Activated CD4-positive, alpha-beta memory T cell treated with anti-CD3 and anti-CD28 coated beads, Interleukin-2, amount 10 ng/mL, durations not matched to agents 7 days and 5 days (primary cell): Measurements from ENCODE around the gene KRAS. TPM values are rescaled to one million over a fixed set of nuclear protein-coding genes. Genes with fewer than 3 reads are reported as not detected.

Source experiments
- CTCF ChIA-PET: fragments of 350-600 bp; sonication (Branson Sonifier 250); formaldehyde crosslinking; loops from one replicate; lab custom pipeline; 2021; ENCODE audit warnings: antibody characterized with exemption, inconsistent platforms; lab: Charles Lee
- POLR2A ChIA-PET: fragments of 350-600 bp; sonication (Branson Sonifier 250); formaldehyde crosslinking; loops from one replicate; lab custom pipeline; 2021; ENCODE audit warnings: antibody characterized with exemption; lab: Charles Lee
- DNase-seq: peaks from one replicate; pipeline ENCODE4 v3.0.0-alpha.2; 2020
- H3K27ac Mint-ChIP-seq: one replicate; pipeline ENCODE4 v1.8.0; 2021; ENCODE audit warnings: mild to moderate bottlenecking, mixed read lengths
- H3K27me3 Mint-ChIP-seq: one replicate; pipeline ENCODE4 v1.8.0; 2021; ENCODE audit warnings: mixed read lengths
- H3K36me3 Mint-ChIP-seq: one replicate; pipeline ENCODE4 v1.8.0; 2021; ENCODE audit warnings: low read depth, mixed read lengths
- H3K4me1 Mint-ChIP-seq: one replicate; pipeline ENCODE4 v1.8.0; 2021; ENCODE audit warnings: mixed read lengths
- H3K4me3 Mint-ChIP-seq: one replicate; pipeline ENCODE4 v1.8.0; 2021; ENCODE audit warnings: mild to moderate bottlenecking, mixed read lengths
- H3K9me3 Mint-ChIP-seq: one replicate; pipeline ENCODE4 v1.8.0; 2021; ENCODE audit warnings: mixed read lengths
- total RNA-seq, 2 experiments: library from RNA; stranded (reverse); gene quantifications; one replicate each; pipeline ENCODE4 v1.2.3, GENCODE V29; 2021

Gene KRAS
- total RNA-seq, 2 experiments from 2014 or later: 38.5 to 40.5 TPM

DNA sequence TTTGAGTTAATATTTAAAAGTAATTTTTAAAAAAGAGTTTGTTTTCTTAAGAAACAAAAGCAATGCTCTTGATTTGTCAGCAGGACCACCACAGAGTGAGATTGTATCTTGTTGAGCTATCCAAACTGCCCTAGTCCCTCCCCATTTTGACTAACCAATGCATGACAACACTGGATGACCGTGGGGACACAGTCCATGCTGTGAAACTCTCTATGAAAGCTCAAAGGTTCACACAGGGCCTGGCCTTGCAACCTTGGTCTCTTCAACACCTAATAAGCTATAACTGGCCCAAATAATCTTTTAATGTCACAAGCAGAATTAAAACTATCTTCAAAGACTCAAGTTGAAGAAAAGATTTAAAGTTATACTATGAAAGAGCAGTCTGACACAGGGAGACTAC lies 42.2 kb downstream of the KRAS start:
- Mint-ChIP-seq H3K9me3 (no peaks in the 10 kb centered on the region), H3K4me1 (no peaks in the 10 kb centered on the region), H3K36me3 (peaks cover 26% of the 10 kb centered on the region), H3K27ac (no peak overlapping the region), H3K27me3 (no peaks in the 10 kb centered on the region), H3K4me3 (no peak overlapping the region)
- POLR2A ChIA-PET: interaction anchor here (0.7 kb wide), 1 partner anchor 33 kb away, joined by 3 read pairs; no protein-coding TSS in a partner anchor
- CTCF ChIA-PET: no interaction called here
- DNase-seq: no peak

DNA sequence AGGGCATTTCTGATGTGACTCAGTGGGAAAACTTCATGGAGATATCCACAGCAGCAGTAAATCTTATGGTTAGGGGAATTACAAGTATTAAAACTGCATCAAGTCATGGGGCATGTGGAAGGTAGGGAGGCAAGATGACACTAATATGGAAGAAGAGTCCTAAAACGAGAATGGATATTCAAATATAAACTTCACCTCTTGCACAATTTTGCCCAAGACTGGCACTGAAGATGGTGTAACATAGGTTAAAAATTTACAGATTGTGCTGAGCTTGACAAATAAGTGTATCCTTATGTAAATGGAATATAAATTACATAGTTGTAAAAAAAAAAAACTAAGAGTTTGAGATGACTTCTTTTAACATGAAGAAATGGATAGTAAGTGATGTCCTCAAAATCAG lies 42.9 kb downstream of the KRAS start:
- H3K27me3 Mint-ChIP-seq: no peaks in the 10 kb centered on the region
- no peaks in the 10 kb centered on the region for H3K9me3 Mint-ChIP-seq
- no peaks in the 10 kb centered on the region for H3K4me1 Mint-ChIP-seq
- no peak for DNase-seq
- POLR2A ChIA-PET: no interaction called here
- peaks cover 32% of the 10 kb centered on the region for H3K36me3 Mint-ChIP-seq
- no peak overlapping the region for H3K4me3 Mint-ChIP-seq
- no peak overlapping the region for H3K27ac Mint-ChIP-seq
- CTCF ChIA-PET: no interaction called here

DNA sequence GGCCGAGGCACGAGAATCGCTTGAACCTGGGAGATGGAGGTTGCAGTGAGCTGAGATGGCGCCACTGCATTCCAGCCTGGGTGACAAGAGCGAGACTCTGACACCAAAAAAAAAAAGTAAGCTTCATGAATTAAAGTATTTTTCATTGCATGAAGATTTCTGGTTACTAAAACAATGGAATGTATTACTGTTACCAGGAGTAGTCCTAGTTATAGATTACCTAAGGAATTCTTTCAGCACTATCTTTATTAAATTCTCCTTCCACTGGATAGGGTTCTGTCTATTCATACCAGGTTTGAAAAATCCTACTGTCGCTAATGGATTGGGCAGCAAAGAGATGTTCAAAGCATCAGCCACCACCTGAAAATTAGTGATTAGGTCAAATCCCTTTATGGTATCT lies 43.3 kb downstream of the KRAS start:
- CTCF ChIA-PET: no interaction called here

DNA sequence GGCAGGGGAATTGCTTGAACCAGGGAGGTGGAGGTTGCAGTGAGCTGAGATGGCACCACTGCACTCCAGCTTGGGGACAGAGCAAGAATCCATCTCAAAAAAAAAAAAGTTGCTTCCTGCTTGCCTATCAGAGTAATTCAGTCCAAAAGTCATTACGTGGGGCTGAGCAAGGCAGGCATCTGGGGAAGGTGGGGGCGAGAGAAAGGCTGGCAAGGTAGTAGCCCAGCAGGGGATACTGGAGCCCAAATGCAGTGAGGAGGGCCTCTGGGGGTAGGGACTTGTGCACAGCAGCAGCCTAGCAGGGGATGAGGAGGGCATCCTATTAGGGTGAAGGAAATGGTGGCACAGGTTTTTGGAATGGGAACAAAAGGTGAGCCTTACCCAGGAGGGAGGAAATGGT lies 48.6 kb downstream of the KRAS start:
- POLR2A ChIA-PET: no interaction called here
- H3K27me3 Mint-ChIP-seq: no peaks in the 10 kb centered on the region

More for the DNA sequence above, 43.3 kb downstream of the KRAS start:
- POLR2A ChIA-PET: no interaction called here
- no peak overlapping the region for H3K4me3 Mint-ChIP-seq
- no peaks in the 10 kb centered on the region for H3K4me1 Mint-ChIP-seq
- H3K36me3 Mint-ChIP-seq: peaks cover 32% of the 10 kb centered on the region
- H3K27me3 Mint-ChIP-seq: no peaks in the 10 kb centered on the region
- H3K27ac Mint-ChIP-seq: no peak overlapping the region
- H3K9me3 Mint-ChIP-seq: no peaks in the 10 kb centered on the region
- DNase-seq: no peak

DNA sequence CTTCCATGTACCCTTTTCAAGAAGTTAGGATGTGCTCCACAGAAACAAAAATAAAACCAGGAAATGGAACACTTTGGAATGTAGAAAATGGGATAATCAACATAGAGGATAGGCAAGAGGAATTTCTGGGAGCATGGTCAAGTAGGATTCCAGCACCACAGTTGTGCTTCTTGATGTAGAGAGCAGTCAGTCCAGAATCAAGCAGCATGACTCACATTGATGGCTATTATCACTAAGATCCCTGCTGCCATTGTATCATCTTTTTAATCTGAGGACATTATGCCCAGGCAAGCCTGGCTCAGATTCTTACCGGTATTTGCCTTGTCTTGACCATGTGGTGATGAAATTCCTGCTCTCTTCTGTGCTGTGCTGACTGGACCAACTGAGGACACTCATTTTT lies 50.0 kb downstream of the KRAS start:
- no peaks in the 10 kb centered on the region for H3K9me3 Mint-ChIP-seq
- peaks cover 5% of the 10 kb centered on the region for H3K4me1 Mint-ChIP-seq
- peaks cover 32% of the 10 kb centered on the region for H3K36me3 Mint-ChIP-seq
- no peak overlapping the region for H3K4me3 Mint-ChIP-seq
- H3K27me3 Mint-ChIP-seq: no peaks in the 10 kb centered on the region
- no peak overlapping the region for H3K27ac Mint-ChIP-seq
- ChIA-PET CTCF (no interaction called here), POLR2A (no interaction called here)
- DNase-seq: no peak

More for the DNA sequence above, 48.6 kb downstream of the KRAS start:
- H3K36me3 Mint-ChIP-seq: peaks cover 38% of the 10 kb centered on the region
- H3K4me3 Mint-ChIP-seq: no peak overlapping the region
- CTCF ChIA-PET: no interaction called here
- no peak for DNase-seq
- H3K9me3 Mint-ChIP-seq: no peaks in the 10 kb centered on the region
- H3K27ac Mint-ChIP-seq: no peak overlapping the region
- no peaks in the 10 kb centered on the region for H3K4me1 Mint-ChIP-seq

DNA sequence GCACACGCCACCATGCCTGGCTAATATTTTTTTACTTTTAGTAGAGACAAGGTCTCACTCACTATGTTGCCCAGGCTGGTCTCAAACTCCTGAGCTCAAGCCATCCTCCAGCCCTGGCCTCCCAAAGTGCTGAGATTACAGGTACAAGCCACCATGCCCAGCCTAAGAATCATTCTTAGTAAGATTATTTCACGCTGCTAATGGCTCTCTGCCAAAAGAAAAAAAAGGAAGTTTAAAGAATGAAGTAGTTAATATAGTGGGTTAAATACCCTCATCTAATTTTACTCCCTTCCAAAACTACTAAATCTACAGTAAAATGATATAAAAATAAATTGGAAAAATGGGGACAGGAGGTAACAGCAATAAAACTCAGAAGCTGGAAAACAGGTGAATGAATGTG lies 53.1 kb downstream of the KRAS start:
- DNase-seq: no peak
- Mint-ChIP-seq H3K9me3 (no peaks in the 10 kb centered on the region), H3K27me3 (no peaks in the 10 kb centered on the region), H3K4me1 (peaks cover 23% of the 10 kb centered on the region), H3K27ac (no peak overlapping the region), H3K36me3 (peaks cover 26% of the 10 kb centered on the region), H3K4me3 (no peak overlapping the region)
- ChIA-PET CTCF (interaction anchor here (1.1 to 1.6 kb wide), 3 partner anchors 11 to 36 kb away, joined by 3 to 4 read pairs (median 3); no protein-coding TSS in a partner anchor), POLR2A (no interaction called here)

DNA sequence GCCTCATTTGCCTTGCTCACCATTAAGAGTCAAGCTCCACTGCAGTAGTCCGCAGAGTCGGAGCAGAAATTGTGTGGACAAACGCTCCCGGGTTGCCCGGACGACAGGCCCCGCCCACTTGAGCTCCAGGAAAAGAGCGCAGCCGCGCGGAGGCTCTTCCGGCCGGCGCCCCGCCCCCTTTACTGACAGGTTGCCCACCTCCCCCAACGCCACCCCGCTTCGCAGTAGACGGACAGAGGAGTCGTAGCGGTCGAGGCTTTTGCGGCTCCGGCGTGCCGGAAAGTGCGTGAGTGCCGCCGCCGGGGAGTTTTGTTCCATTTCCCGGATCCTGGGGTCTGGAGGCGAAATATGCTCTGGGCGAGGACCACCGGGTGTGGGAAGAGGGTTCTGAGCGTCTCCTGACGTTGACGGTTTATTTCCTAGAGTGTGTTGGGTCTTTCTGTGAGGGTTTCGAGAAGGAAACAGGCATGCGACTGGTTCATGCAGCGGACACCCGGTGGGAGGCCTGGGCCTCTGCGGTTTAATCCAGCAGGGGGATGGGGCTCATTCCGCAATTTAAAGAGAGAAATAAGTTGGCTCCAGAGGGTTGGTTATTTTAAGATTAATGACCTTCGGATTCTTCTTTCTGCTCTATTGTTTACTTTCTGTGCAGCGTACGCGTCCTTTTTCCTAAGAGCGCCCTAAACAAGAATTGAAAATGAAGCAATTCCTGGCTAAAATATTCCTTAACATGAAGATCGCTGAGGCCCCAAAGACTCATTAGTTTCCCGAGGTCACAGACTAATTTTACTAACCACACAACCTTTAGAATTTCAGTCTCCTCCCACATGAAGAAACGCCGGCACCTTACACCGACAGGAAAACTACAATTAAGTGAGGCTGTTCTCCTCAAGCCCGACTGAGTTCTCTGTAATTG lies 55.4 kb downstream of the KRAS start, which contains the start of the genes DNAI7 and ETFRF1:
DNAI7 (minus strand) TSS at position 105 of the 916 bp plus-strand sequence; CDS start at position 23, 82 bp downstream.
ETFRF1 (plus strand) TSS at position 182 of the 916 bp plus-strand sequence. CDS start 8,720 bp downstream, outside the sequence.
- peak; percentile 94 for DNase-seq
- Mint-ChIP-seq H3K27me3 (no peaks in the 10 kb centered on the region), H3K4me3 (peak within 1 kb of the TSS; percentile 94), H3K27ac (peak within 1 kb of the TSS; percentile 76), H3K4me1 (peaks cover 23% of the 10 kb centered on the region), H3K9me3 (no peaks in the 10 kb centered on the region), H3K36me3 (peaks cover 13% of the 10 kb centered on the region)
- ChIA-PET POLR2A (interaction anchor here (1.1 to 1.7 kb wide), 4 partner anchors 10 to 193 kb away, joined by 3 to 8 read pairs (median 5); partner anchors contain the start of gene KRAS), CTCF (interaction anchor here (0.5 to 1.6 kb wide), 6 partner anchors 11 to 217 kb away, joined by 3 to 16 read pairs (median 4); no protein-coding TSS in a partner anchor)

DNA sequence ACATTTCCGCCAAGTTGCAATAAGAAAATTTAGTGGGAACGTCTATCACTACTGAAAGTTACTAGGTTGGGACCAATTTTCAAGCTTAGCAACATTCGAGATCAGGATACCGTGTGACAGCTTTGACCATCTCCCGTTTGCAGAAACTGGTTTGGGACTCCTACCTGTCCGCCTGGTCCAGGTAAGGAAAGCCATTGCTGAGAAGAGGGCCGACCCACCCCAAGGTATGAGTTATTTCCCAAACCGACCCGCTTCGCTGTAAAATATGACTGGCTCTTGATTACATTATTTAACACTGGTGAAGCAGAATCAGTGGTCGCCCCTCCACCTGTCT lies 56.0 kb downstream of the KRAS start:
- no peaks in the 10 kb centered on the region for H3K27me3 Mint-ChIP-seq
- DNase-seq: no peak
- H3K27ac Mint-ChIP-seq: peak overlapping the region; percentile 76
- ChIA-PET POLR2A (interaction anchor here (1.1 to 1.7 kb wide), 3 partner anchors 10 to 193 kb away, joined by 4 to 8 read pairs (median 6); partner anchors contain the start of gene KRAS), CTCF (interaction anchor here (1.1 to 1.6 kb wide), 5 partner anchors 10 to 193 kb away, joined by 3 to 16 read pairs (median 4); no protein-coding TSS in a partner anchor)
- H3K36me3 Mint-ChIP-seq: peaks cover 7% of the 10 kb centered on the region
- H3K4me1 Mint-ChIP-seq: peaks cover 23% of the 10 kb centered on the region
- peak overlapping the region; percentile 94 for H3K4me3 Mint-ChIP-seq
- H3K9me3 Mint-ChIP-seq: no peaks in the 10 kb centered on the region

DNA sequence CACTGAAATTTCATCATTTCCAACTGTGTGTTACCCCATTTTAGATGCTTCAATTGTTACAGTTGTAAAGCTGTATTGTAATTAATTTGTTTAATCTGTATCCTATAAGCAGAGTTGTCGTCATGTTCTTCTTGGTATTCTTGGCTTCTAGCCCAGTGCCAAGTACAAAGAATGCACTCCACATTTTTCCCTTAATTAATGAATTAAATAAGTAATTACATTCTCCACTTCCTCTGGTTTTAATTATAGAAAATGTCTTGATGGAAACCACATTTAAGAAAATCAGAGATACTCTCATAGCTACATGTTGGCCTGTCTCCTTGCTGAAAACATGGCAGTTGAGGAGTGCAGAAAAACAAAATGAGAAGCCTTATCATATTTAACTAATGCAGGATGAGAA lies 56.5 kb downstream of the KRAS start:
- H3K27me3 Mint-ChIP-seq: no peaks in the 10 kb centered on the region
- DNase-seq: no peak
- CTCF ChIA-PET: interaction anchor here (1.1 to 1.6 kb wide), 5 partner anchors 10 to 194 kb away, joined by 3 to 16 read pairs (median 4); no protein-coding TSS in a partner anchor
- POLR2A ChIA-PET: interaction anchor here (1.1 to 1.7 kb wide), 3 partner anchors 9 to 194 kb away, joined by 4 to 8 read pairs (median 6); partner anchors contain the start of gene KRAS
- peaks cover 23% of the 10 kb centered on the region for H3K4me1 Mint-ChIP-seq
- H3K4me3 Mint-ChIP-seq: peak overlapping the region; percentile 94
- no peaks in the 10 kb centered on the region for H3K9me3 Mint-ChIP-seq
- no peak overlapping the region for H3K27ac Mint-ChIP-seq
- peaks cover 5% of the 10 kb centered on the region for H3K36me3 Mint-ChIP-seq

DNA sequence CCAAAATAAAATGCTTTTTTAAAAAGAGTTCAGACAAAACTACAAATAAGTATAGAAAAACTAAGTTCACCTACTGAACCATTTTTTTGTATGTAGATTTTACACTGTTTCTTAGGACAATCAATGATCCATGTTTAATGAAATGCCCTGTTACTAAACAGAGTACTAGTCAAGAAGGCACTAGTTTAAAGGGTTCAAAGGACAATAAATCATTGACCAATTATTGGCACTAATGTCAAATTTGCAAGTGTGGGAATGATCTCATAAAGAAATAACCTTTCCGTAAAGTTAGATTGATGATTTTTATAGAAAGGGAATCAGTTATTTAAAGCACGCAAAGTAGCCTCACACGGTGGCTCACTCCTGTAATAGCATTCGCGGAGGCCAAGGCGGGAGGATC lies 59.9 kb downstream of the KRAS start:
- Mint-ChIP-seq H3K4me3 (no peak overlapping the region), H3K36me3 (peaks cover 5% of the 10 kb centered on the region), H3K4me1 (peaks cover 33% of the 10 kb centered on the region), H3K27me3 (no peaks in the 10 kb centered on the region), H3K27ac (no peak overlapping the region), H3K9me3 (no peaks in the 10 kb centered on the region)
- CTCF ChIA-PET: no interaction called here
- DNase-seq: no peak
- POLR2A ChIA-PET: no interaction called here

DNA sequence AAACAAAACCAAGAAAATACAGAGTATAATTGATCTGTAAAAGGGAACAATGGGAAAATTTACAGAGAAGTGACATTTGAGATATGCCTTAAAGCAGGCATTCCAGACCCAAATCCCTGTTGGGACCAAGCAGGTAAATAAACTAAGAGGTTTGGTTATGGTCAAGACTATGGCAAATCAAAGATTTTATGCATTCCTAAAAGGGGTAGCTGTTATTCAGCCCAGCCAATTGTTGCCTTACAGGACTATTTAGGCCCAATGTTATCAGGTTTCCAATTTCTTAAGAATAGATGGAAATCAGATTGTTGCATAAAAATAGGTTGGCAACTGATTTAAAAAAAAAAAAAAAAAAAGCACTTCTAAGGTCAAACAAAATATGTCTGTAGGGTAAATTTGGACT lies 61.1 kb downstream of the KRAS start:
- ChIA-PET CTCF (no interaction called here), POLR2A (no interaction called here)
- Mint-ChIP-seq H3K9me3 (no peaks in the 10 kb centered on the region), H3K4me1 (peaks cover 23% of the 10 kb centered on the region), H3K27me3 (no peaks in the 10 kb centered on the region), H3K4me3 (no peak overlapping the region), H3K27ac (no peak overlapping the region), H3K36me3 (no peaks in the 10 kb centered on the region)
- no peak for DNase-seq

DNA sequence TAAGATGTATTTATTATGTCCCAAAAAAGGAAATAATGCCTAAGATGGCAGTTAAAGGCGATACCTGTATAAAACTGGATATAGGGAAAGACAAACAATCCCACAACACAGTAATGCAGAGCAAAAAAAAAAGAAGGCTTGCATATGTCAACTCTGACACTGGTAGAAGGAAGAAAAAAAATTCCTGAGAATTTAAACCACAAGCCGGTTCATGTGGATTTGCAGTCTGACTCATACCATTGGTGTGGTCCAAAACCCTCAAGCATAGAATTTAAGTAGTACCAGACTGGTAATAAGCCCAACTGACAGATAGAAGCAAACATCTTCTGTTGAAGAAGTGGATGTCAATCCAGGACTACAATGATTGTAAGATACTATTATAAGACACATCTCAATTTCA lies 62.9 kb downstream of the KRAS start:
- Mint-ChIP-seq H3K27ac (no peak overlapping the region), H3K9me3 (no peaks in the 10 kb centered on the region), H3K4me1 (peaks cover 14% of the 10 kb centered on the region), H3K36me3 (no peaks in the 10 kb centered on the region), H3K27me3 (no peaks in the 10 kb centered on the region), H3K4me3 (no peak overlapping the region)
- CTCF ChIA-PET: no interaction called here
- POLR2A ChIA-PET: no interaction called here
- DNase-seq: no peak
